A549 (cell line): ENCODE data around the gene TFF1. TPM values are rescaled to one million over a fixed set of nuclear protein-coding genes. Genes with fewer than 3 reads are reported as not detected.

Experiments
- ATAC-seq, 2 experiments: fragments of 200-7000 bp in 1 of 2; fragments of >200 bp in 1 of 2; cut with Nextera tagmentation in 1 of 2; cut with Tn5 transposase in 1 of 2; 3 replicates each; pipeline versions ENCODE4 v1.8.0 to v1.9.1; 2018 to 2020; ENCODE audit warnings: mild to moderate bottlenecking in 1 of 2, moderate library complexity in 1 of 2
- CTCF ChIA-PET: fragments of 300-600 bp; sonication (Branson Sonifier 250); formaldehyde crosslinking; extraction: SDS; loops from one replicate; lab custom pipeline; 2021; ENCODE audit warnings: antibody characterized with exemption, inconsistent platforms; lab: Yijun Ruan, JAX
- POLR2A ChIA-PET: fragments of 350-600 bp; formaldehyde crosslinking; extraction: SDS; loops from one replicate; lab custom pipeline; 2021; ENCODE audit warnings: antibody characterized with exemption, inconsistent platforms; lab: Yijun Ruan, JAX
- DNase-seq, 2 experiments: peaks; one replicate each; pipeline versions ENCODE4 v3.0.0 to v3.0.0-alpha.2; 2011 to 2016; ENCODE audit warnings: low read depth in 1 of 2, low spot score in 1 of 2
- FAIRE-seq: peaks from 2 replicates; lab custom pipeline; 2011; peaks lifted over from hg19 to GRCh38; lab: Jason Lieb, UNC
- H3K27ac ChIP-seq, 2 experiments: fragments of >200 bp; sonication (Bioruptor Twin); formaldehyde crosslinking; 3 replicates each; pipeline ENCODE4 v1.5.1; 2016 to 2017
- H3K4me1 ChIP-seq: fragments of >200 bp; sonication (Bioruptor Twin); formaldehyde crosslinking; 3 replicates; pipeline ENCODE4 v1.6.1; 2016
- H3K4me2 ChIP-seq: fragments of >200 bp; sonication (Bioruptor Twin); formaldehyde crosslinking; 3 replicates; pipeline ENCODE4 v1.6.1; 2016
- H3K4me3 ChIP-seq: fragments of >200 bp; sonication (Bioruptor Twin); formaldehyde crosslinking; 3 replicates; pipeline ENCODE4 v1.5.1; 2016
- H3K9me3 ChIP-seq: fragments of >200 bp; sonication (Bioruptor Twin); formaldehyde crosslinking; 3 replicates; pipeline ENCODE4 v1.6.1; 2016
- EHMT2 ChIP-seq: fragments of 200-600 bp; sonication (generic); IDR thresholded peaks from 2 replicates; pipeline ENCODE4 v1.6.1; 2016; ENCODE audit warnings: antibody characterized with exemption, low read depth, mild to moderate bottlenecking, moderate library complexity
- GATA3 ChIP-seq: IDR thresholded peaks from 2 replicates; pipeline ENCODE4 v1.6.1; 2012; ENCODE audit warnings: borderline replicate concordance
- HDAC2 ChIP-seq: fragments of 200-600 bp; sonication (generic); IDR thresholded peaks from 2 replicates; pipeline ENCODE4 v1.6.1; 2016
- HES2 ChIP-seq: fragments of >200 bp; sonication (Bioruptor Twin); formaldehyde crosslinking; IDR thresholded peaks from 2 replicates; pipeline ENCODE4 v1.6.1; 2016
- HOXB5 ChIP-seq: fragments of 250-450 bp; sonication (Bioruptor Pico); IDR thresholded peaks from 2 replicates; pipeline ENCODE4 v1.5.0; 2020; ENCODE audit warnings: mild to moderate bottlenecking, moderate library complexity
- JUN ChIP-seq, 2 experiments: fragments of >200 bp; sonication (Bioruptor Twin); formaldehyde crosslinking; IDR thresholded peaks; 2 replicates in 1 of 2; 3 replicates in 1 of 2; pipeline ENCODE4 v1.6.1; 2016 to 2017
- JUNB ChIP-seq: fragments of >200 bp; sonication (Bioruptor Twin); formaldehyde crosslinking; IDR thresholded peaks from 2 replicates; pipeline ENCODE4 v1.6.1; 2016
- KDM1A ChIP-seq: fragments of 200-600 bp; sonication (generic); IDR thresholded peaks from 2 replicates; pipeline ENCODE4 v1.6.1; 2016; ENCODE audit warnings: low read depth, mild to moderate bottlenecking
- MAX ChIP-seq: IDR thresholded peaks from 2 replicates; pipeline ENCODE4 v1.6.1; 2012
- MAZ ChIP-seq: fragments of 150-350 bp; IDR thresholded peaks from 2 replicates; pipeline ENCODE4 v1.6.1; 2014; ENCODE audit warnings: antibody characterized with exemption, low read depth, low read length, borderline replicate concordance
- NFE2L2 ChIP-seq: fragments of 150-350 bp; conservative IDR thresholded peaks from 2 replicates; pipeline ENCODE4 v1.6.1; 2014; ENCODE audit warnings: low read length
- NPAS2 ChIP-seq: fragments of 250-450 bp; sonication (Bioruptor Pico); IDR thresholded peaks from 2 replicates; pipeline ENCODE4 v1.8.0; 2022; ENCODE audit warnings: mild to moderate bottlenecking, moderate library complexity, borderline replicate concordance
- NR3C1 ChIP-seq: fragments of >200 bp; sonication (Bioruptor Twin); formaldehyde crosslinking; IDR thresholded peaks from 3 replicates; pipeline ENCODE4 v1.6.1; 2017
- PBX3 ChIP-seq: IDR thresholded peaks from 2 replicates; pipeline ENCODE4 v1.6.1; 2012
- POLR2AphosphoS2 ChIP-seq: conservative IDR thresholded peaks from 2 replicates; pipeline ENCODE4 v1.6.1; 2012; ENCODE audit warnings: low read length, improper control_type of control experiment, inconsistent platforms
- RARB ChIP-seq: fragments of 250-450 bp; sonication (Bioruptor Pico); IDR thresholded peaks from 2 replicates; pipeline ENCODE4 v1.8.0; 2021; ENCODE audit warnings: mild to moderate bottlenecking, moderate library complexity
- RCOR1 ChIP-seq: fragments of 150-350 bp; IDR thresholded peaks from 2 replicates; pipeline ENCODE4 v1.6.1; 2014; ENCODE audit warnings: antibody characterized with exemption, low read length, low read depth
- REST ChIP-seq: fragments of 200-600 bp; sonication (generic); IDR thresholded peaks from 2 replicates; pipeline ENCODE4 v1.6.1; 2016; ENCODE audit warnings: antibody characterized with exemption, mild to moderate bottlenecking, moderate library complexity
- RFX5 ChIP-seq: fragments of 450-650 bp; IDR thresholded peaks from 2 replicates; pipeline ENCODE4 v1.7.1; 2014; ENCODE audit warnings: antibody characterized with exemption, mild to moderate bottlenecking, moderate library complexity
- RNF2 ChIP-seq: fragments of 200-600 bp; sonication (generic); IDR thresholded peaks from 2 replicates; pipeline ENCODE4 v1.6.1; 2016; ENCODE audit warnings: low read depth, mild to moderate bottlenecking, antibody characterized with exemption, moderate library complexity, borderline replicate concordance
- SREBF2 ChIP-seq: fragments of 450-650 bp; IDR thresholded peaks from 2 replicates; pipeline ENCODE4 v1.6.1; 2014; ENCODE audit warnings: mild to moderate bottlenecking, moderate library complexity
- ZFP36 ChIP-seq: fragments of 450-650 bp; IDR thresholded peaks from 2 replicates; pipeline ENCODE4 v1.6.1; 2014; ENCODE audit warnings: borderline replicate concordance; ENCODE audit not compliant: partially characterized antibody
- WGBS: methylation state at CpG from one replicate; pipeline ENCODE4 v1.1.6; 2017; ENCODE audit errors: missing lambda C conversion rate; 5-methylcytosine and 5-hydroxymethylcytosine counted together
- polyA plus RNA-seq, 4 experiments: library from polyadenylated mRNA; depleted of rRNA in 3 of 4; stranded (reverse); fragments of >200 nt; fragmentation: RNase III in 1 of 4; extraction: RNeasy Plus Mini Kit Qiagen cat#74134 plus additional on column Dnase treatment in 1 of 4; gene quantifications; 2 replicates in 3 of 4; 3 replicates in 1 of 4; pipeline ENCODE4 v1.2.3, GENCODE V29; 2011 to 2017

Gene TFF1
- polyA plus RNA-seq, 2 of the 4 experiments (the other 2 are of a cell fraction) = 1.0 to 5.8 TPM

- no peak for TF ChIP-seq REST
- TF ChIP-seq POLR2AphosphoS2 = no peak
- no peak for TF ChIP-seq JUNB
These were observed 45.1 kb downstream of the TFF1 start (continued) for GRCh38 chr21:42321231-42321630.

- POLR2A ChIA-PET = no interaction called here
- no peaks in the 10 kb centered on the region for H3K9me3 ChIP-seq
- H3K27ac ChIP-seq = no peak overlapping the region
- no peaks in the 10 kb centered on the region for H3K4me1 ChIP-seq
- CTCF ChIA-PET = no interaction called here
- no peak overlapping the region for H3K4me3 ChIP-seq
- 69% methylated on average over 6 of the region's 8 CpGs for WGBS
- ATAC-seq (no peak), DNase-seq (no peak), FAIRE-seq (no peak)
- H3K4me2 ChIP-seq = no peak overlapping the region
- no peak for TF ChIP-seq RCOR1
- TF ChIP-seq NR3C1 = no peak
- TF ChIP-seq GATA3 = no peak
These were observed 45.5 kb downstream of the TFF1 start for GRCh38 chr21:42320791-42321190.

GRCh38 chr21:42319851-42320572, 46.3 kb downstream of the TFF1 start:
- POLR2A ChIA-PET = no interaction called here
- CTCF ChIA-PET = interaction anchor here (2.8 kb wide), 1 partner anchor 11 kb away, joined by 11 read pairs; no protein-coding TSS in a partner anchor
- 62% methylated on average over 8 of the region's 17 CpGs for WGBS

More at GRCh38 chr21:42319851-42320572, 46.3 kb downstream of the TFF1 start:
- Histone ChIP-seq H3K4me2 (no peak overlapping the region), H3K27ac (no peak overlapping the region), H3K4me3 (no peak overlapping the region), H3K9me3 (no peaks in the 10 kb centered on the region), H3K4me1 (no peaks in the 10 kb centered on the region)
- no peak for FAIRE-seq
- no peak for DNase-seq
- TF ChIP-seq RARB (CRISPR knock-in tag) (no peak), EHMT2 (no peak), MAX (no peak), PBX3 (no peak), NFE2L2 (no peak), ZFP36 (no peak), SREBF2 (no peak), MAZ (no peak), KDM1A (no peak), JUN (IDR thresholded peaks at IDR 0.05) (no peak), HDAC2 (no peak), HES2 (no peak), NPAS2 (no peak), HOXB5 (CRISPR knock-in tag) (no peak), RNF2 (no peak), RFX5 (no peak)
- no peak for ATAC-seq
